IPS-NIHi11 (cell line): Measurements from ENCODE around the gene LRP1.

Experiments
- DNase-seq: peaks from one replicate; pipeline ENCODE4 v3.0.0; 2012; ENCODE audit warnings: mixed read lengths, low spot score

Gene LRP1

DNA sequence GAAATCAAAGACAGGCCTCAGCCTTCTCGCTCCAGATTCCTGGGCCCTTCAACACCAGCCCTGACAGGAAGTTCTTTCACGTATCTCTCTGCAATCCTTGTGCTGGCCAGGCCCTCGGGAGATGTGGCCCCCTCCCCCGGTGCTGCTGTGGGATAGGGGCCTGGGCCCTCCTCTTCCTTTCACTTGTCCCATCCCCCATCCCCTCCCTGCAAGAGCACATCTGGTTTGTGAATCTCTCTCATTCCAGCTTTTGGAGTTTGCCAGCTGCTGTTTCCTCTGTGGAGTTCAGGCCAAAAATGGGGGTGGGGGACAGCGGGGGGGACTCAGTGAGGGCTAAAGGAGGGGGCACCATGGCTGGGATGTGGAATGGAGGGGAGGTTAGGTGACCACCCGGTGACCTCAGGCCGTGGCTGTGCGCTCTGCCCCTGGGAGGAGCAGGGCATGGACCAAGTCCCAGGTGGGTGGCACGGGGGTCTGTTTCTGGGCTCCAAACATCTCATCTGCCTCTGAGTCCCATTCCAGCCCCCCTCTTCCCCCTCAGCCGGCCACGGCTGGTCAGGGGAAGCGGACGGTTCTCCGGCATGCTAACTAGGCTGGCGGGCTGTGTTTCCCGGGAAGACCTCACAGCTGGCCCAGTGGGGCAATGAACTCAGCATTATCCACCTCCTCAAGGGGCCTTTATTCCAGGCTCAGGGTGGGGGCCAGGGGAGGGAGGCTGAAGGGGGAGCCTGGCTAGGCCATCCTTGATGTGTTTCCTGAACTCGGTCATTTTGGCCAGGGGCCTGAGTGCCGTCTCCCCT, 7.4 kb downstream of the LRP1 start:
- peak; percentile 64 for DNase-seq

DNA sequence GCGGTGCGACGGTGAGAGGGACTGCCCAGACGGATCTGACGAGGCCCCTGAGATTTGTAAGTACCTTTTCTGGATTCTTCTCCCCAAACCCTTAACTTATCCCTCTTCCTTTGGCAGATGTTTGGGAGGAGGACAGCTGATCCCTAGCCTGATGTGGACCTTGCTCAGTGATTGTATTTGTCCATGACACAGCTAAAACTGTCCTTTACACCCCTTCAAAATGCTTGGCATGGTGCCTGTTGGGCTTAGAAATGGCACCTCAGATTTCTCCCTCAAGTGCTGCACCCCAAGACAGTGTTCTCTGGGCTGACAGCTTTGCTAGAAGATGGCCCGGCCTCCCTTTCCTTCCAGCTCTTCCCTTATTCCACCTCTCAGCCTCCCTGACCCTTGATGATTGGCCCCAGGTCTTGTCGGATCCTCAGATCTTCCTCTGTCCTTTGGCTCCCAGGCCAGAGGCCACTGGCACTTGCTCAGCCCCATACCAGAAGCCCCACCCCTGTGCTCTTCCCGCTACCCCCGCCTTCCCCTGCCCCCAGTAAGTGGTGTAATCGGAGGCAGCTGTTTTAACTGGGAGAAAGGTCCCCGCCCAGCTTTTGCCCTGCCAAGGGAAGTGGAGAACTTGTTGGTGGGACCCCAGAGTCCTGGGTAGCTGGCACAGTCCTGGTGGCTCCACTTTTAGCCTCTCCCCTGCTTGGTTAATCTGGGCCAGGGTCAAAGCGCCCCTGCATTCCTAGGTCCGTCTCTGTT, 10.4 kb downstream of the LRP1 start:
- DNase-seq: no peak

DNA sequence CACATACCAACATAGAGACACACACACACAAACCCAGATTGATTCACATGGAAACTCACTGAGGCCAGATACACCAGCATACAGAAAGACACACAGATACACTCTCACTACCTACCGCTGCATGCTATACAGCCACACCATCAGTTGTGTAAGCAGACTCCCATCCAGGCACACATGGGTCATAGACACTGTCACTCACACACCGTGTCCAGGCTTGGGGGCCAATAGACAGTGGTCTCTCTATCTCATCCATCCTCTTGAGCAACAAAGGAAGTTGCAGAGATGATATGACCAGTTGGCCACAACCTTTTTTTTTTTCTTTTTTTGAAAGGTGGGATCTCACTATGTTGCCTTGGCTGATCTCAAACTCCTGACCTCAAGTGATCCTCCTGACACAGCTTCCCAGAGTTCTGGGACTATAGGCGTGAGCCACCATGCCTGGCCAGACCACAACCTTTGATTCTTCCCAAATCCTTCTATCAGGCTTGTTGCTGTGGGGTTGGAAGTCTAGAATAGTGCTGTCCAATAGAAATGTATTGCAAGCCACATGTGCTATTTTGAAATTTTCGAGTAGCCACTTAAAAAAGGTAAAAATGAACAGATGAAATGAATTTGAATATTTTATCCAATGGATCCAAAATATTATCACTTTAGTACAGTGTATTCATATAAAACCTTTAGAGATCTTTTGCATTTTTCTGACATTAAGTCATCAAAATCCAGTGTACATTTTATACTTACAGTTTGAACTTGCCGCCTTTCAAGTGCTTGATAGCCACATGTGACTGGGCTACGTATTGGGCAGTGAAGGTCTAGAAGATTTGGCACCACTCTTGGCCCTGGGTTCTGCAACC, 11.7 kb downstream of the LRP1 start:
- no peak for DNase-seq

DNA sequence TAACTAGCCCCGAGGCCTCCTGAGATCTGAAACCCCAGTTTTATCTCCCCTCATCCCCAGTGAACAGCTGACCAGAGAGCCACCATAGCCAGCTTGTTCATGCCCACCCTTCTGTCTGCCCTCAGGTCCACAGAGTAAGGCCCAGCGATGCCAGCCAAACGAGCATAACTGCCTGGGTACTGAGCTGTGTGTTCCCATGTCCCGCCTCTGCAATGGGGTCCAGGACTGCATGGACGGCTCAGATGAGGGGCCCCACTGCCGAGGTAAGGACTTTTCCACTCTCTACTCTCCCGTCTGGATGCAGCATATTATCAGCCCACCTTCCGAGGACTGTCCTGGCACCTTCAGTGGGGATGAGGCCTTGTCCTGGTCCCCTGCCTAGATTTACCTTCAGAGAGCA, 13.0 kb downstream of the LRP1 start:
- DNase-seq: no peak

DNA sequence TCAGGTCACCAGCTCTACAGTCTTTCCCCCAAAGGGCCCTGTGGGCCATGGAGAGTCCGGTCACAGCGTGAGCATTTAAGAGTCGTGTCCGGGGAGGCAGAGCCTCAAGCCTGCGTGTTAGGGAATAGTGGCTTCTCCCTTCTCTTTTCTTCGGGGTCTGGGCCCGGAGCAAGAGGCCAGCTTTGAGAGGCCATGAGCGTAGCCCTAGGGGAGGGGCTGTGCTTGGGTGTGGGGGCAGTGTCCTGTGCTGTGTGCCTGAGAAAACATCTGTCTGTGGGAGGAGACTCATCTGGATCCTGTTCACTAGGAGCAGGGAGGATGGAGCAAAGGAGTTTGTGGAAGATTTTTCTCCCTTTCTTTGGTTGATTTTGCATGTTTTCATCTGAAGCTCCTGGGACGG, 13.8 kb downstream of the LRP1 start:
- DNase-seq: no peak

DNA sequence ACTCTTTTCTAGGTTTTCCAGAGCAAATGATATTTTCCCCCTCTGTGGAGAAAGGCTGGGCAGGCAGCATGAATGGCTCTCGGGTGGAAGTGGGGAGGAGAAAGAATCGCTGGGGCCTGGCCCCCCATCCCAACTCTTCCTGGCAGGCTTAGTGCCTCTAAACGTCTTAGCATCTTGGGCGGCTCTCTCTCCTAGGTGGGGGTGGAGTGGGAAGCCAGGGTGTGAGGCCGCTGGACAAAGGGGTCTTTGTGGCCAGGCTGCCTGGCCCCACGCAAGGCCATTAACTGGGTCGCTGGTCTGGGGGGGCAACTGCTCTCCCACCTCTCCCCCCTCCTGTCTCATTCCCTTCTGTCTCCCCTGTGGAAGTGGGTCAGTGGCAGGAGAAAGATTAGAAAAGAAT, 14.4 kb downstream of the LRP1 start:
- DNase-seq: no peak

DNA sequence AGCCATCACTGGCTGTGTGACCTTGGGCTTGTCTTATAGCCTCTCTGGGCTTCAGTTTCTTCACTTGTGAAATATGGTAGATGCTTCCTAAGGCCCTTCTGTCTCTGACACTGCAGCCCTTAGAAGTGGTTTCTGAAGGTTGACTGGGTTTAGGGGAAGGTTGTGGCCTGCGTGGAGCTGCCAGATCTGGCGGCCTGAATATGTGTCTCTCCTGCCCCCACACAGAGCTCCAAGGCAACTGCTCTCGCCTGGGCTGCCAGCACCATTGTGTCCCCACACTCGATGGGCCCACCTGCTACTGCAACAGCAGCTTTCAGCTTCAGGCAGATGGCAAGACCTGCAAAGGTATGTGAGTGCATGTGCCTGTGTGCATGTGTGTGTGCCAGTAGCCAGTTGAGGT, 15.2 kb downstream of the LRP1 start:
- DNase-seq: no peak

DNA sequence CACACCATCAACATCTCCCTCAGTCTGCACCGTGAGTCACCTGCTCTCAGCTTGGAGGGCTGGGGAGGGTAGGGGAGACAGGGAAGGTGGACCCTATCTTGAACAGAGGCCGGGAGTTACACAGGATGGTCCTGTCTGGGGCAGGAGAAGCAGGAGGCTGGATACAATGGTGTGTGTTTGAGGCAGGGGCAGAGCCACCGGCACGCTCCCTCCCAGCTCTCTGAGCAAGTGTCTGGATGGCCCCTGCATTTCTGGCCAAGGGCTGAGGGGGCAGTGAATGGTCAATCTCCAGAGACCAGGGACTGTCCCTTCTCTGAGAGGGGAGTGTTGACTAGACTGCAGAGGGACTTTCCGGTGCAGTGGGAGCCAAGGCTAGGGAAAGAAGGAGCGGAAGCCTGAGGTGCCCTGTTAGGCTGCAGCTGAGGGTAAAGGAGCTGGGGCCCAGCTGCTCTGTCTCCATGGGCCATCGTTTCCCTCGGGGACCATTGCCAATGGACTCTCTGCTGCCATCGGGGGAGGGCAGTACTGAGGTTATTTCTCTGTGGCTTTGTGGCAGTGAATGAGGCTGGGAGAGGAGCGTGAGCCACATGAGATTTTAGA, 17.3 kb downstream of the LRP1 start:
- no peak for DNase-seq

DNA sequence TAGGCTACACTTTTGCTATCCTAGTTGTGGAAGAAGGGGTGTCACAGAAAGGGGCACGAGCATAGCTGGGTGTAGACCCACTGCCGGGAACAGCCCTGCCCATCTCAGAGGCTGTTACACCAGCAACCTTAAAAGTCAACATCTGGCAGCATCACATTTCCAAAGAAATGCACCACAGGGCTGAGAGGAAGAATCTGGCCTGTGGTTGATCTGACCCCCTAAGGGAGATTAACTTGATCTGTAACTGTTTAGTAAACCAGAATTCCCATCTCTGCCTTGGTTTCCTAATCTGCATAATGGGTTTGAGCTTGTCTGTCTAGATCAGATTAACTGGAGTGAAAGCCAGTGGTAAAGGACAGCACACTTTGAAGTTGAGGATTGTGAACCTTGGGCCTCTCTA, 17.8 kb downstream of the LRP1 start:
- no peak for DNase-seq

DNA sequence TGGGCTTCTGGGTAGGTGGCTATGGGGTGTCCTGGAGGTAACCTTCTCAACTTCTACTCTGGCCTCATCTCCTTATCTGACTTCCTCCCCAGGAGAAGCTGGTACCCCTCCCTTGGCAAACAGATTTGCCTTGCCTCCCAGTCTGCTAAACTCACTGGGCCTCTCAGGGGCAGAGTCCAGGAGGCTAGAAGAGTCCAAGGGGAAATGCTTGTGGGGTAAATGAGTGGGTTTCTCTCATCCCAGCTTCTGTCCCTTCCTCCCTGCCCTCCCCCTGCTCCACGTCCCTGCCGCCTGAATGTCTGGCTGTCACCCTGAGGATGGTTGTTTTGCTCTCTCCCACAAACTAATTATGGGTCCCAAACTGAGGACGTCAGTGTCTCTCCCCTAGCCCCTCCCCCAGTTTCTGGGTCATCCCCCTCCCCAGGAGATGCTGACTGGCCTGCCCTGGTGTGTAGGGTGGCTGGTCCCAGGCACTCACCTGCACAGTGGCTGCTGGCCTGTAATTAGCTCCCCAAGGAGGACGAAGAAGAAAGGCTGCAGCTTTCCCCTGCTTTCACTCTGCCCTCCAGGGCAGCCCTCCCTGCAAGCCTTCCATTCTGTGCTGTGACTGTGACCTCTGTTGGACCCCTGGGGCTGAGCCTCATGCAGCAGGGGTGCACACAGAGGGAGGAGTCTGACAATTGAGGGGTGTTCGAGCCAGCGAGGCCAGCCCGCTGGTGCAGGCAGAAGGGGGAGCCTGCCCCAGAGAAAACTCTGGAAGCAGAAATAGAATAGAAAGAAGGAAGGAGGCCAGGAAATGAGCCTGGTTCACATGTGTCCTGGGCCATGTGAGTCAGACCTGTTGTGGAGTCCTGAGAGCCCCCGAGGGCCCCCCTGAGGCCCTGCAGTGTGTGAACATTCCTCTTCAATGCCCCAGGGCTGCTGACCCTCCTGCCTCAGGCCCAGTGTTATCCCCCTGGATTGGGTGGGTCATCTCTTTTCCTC, 19.0 kb downstream of the LRP1 start, which contains the start of gene LRP1-AS:
Gene LRP1-AS (minus strand): TSS at position 659 of the 984 bp plus-strand sequence.
- DNase-seq: no peak

DNA sequence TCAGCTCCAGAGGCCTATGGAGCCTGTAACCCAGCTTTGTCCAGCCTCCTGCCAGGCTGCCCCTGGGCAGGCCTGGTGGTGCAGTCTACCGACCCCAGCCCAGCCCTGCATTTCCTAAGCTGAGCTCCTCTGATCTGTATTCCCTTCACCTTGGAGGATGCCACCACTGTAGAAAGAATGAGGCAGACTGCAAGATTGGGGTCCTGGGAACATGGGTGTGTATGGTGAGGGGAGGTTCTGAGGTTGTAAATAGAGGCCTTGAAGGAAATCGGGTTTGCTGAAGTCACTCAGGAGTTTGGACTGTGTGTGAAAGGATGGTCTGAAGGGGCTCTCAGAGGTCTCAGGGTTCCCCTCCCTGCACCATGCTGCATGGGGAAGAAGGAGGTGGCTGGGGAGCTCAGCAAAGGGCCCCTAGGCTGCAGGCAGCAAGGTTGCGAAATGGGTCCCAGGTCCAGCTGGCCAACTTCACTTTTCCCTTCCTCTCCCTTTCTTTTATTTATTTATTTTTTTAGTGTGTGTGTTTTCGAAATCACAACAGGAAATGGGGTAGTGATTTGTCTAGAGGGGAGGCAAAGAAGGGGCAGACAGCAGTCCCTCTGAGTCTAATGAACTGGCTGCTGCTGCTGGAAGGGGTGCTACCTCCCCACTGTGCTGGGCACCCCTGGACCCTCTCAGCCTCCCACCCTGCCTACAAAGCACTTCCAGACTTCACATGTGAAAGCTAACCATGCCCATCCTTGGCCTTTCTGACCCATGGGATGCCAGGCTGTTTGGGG, 20.4 kb downstream of the LRP1 start:
- no peak for DNase-seq

DNA sequence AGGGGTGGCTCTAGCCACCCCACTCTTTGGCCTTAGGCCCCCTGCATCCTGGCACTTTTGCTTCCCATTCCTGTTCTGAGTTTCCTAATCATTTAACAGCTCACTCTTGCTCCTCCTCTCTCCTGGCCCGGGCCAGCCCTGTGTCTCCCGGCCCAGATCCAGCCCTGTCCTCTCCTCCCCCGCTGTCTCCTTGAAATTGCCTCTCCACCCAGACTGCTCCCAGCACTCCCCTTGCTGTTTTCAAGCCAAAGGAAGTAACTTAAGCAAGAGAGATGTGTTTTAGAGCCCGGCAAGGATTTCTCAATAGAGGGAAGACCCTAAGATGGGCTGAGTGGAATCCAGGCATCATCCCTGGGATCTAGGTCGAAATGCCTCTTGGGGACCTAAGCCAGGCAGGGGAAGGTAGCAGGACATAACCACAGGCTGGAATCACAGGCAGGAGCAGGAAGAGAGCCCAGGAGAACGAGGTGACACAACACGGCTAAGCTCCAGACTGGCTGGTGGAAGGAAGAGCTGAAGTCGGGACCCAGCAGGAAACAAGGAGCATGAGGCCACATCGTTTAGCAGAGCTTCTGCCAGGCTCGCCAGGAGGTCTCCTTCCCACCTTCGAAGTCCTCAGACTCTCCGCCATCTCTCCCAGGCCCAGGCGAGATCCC, 21.1 kb downstream of the LRP1 start:
- DNase-seq: no peak

DNA sequence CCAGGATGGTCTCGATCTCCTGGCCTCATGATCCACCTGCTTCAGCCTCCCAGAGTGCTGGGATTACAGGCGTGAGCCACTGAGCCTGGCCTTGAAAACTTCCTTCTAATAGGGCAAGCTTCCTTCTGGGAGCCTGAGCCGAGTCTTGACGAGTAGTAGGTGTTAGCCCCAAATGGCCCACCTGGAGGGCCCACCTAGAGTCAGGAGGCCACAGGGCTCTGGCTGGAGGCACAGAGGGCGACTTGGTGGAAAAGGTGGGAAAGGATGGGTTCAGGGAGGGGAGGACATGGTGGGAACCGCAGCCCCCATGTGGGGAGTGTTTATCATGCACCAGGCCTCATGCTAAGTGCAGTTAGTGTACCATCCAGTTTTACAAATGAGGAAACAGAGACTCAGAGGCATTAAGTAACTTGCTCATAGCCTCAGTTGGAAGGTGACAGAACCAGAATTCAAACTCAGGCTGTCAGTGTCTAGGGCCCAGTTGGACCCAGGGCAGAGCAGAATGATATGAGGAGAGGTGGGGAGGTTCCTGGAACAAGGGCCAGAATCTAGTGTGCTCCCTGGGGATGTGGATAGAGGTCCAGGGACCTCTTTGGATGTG, 22.2 kb downstream of the LRP1 start:
- DNase-seq: no peak

DNA sequence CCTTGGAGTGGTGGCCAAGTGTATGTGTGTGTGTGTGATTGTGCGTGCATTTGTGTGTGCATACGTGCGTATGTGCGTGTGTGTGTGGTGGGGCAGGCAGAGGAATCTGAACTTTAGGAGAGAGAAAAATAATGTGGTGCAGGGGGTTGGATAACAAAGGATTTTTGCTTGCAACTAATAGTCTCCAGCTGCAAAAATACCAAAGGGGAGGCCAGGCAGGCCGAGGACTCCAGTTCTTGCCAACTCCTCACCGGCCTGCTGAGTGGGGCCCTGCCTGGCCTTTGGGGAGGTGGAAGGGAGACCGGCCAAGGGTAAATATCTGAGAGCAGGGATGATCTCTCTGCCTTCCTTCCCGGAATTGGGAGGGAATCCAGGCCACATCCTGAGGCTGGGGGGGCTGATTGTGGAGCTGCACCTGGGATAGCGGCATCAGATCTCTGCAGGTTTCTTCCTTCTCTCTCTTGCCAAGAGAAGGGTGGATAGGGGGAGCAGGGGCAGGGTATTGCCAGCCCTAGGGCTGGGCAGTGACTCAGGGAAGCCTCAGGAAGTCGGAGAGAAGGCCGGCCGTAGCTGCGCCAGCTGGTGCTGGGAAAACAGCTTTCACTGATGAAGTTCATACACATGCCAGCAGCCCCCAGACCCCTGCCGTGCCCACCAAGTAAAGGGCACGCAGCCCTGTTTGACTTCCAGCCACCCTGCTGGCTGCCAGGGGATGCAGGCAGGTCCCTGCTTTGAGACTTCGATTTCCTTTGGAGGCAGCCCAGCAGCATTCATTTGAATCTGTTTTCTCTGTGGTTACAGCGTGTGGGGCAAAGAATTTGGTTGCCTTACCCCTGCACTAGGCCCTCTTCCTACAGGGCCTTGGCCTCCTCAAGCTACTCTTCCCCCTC, 23.7 kb downstream of the LRP1 start:
- no peak for DNase-seq

DNA sequence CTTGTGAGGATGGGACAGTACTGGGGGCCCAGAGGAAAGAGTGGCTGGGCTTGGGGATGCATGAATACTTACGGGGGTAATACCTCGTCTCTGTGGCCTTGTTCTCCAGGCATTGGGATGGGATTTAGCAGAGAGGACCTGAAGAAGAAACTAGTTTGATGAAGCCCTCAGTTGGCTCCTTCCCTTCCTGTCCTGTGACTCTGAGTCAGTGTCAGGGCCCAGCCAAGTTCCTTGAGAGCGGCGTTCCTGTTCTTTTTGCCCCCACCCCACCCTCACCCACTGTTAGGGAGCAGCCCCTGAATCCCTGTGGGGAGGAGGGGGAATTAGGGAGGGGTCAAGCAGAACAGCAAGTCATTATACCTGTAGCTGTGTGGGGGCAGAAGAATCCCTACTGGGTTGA, 24.4 kb downstream of the LRP1 start:
- DNase-seq: no peak

DNA sequence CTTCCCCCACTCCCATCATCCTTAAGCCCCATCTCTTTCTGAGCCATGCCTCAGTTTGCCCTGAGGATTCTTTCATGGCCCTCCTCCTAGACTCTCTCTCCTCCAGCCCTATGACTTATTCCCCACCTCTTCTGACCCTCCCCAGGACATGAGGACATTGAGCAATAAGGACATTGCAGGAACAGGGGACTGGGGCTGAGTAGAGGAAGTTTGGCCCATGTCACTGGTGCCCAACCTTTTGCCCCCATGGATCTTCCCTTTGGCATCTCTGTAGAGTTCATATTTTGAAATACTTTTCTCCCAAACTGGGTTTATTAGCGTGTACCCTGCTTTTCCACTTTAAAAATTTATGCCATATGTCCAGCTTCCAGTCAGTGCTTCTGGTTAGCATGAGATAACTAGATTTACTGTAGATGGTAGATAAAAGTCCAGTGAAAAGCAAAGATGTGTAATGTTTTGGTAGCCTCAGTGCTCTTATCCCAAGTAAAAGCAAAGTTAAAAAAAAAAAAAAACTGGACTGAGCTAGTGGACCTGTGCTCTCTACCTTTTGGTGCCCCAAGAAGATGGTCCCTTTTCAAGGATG, 25.2 kb downstream of the LRP1 start:
- no peak for DNase-seq

DNA sequence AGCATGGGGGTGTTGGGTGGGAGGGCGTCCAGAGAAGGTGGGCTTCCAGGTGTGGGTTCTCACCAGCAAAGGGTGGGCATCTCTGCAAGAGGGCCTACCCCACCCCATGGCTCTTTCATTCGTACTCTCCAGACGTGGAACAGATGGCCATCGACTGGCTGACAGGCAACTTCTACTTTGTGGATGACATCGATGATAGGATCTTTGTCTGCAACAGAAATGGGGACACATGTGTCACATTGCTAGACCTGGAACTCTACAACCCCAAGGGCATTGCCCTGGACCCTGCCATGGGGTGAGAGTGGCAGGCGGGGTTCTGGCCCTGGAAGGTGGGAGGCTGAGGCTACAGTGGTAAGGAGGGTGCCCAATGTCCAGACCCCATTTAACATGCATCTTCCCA, 25.8 kb downstream of the LRP1 start:
- no peak for DNase-seq
